PC-9 (cell line): ENCODE data around the gene OR4A15.

Source experiments
- CTCF ChIP-seq: fragments of 200-600 bp; sonication (generic); conservative IDR thresholded peaks from 2 replicates; pipeline ENCODE4 v1.6.1; 2017; ENCODE audit warnings: mixed run types, antibody characterized with exemption, mild to moderate bottlenecking, moderate library complexity
- EZH2 ChIP-seq: fragments of 200-600 bp; sonication (generic); IDR thresholded peaks from 2 replicates; pipeline ENCODE4 v1.8.0; 2017; ENCODE audit warnings: antibody characterized with exemption, low read depth

GRCh38 chr11:55349032-55349431 lies 18.7 kb upstream of the OR4A15 start:
- TF ChIP-seq CTCF, result no peak
- no peak for TF ChIP-seq EZH2
